SK-N-SH treated with all-trans-retinoic acid at 6 μM for 48 hours (cell line): ENCODE data around the gene MXRA8.

Experiments used
- ATAC-seq: fragments of 200-7000 bp; cut with Tn5 transposase; 3 replicates; pipeline ENCODE4 v1.9.1; 2020; ENCODE audit warnings: mild to moderate bottlenecking, moderate library complexity
- ARNTL ChIP-seq: fragments of 450-650 bp; formaldehyde crosslinking; IDR thresholded peaks from 2 replicates; pipeline ENCODE4 v1.5.0; 2020; ENCODE audit warnings: low read depth, mild to moderate bottlenecking, moderate library complexity, borderline replicate concordance
- BACH2 ChIP-seq: fragments of 250-450 bp; sonication (Bioruptor Pico); IDR thresholded peaks from 2 replicates; pipeline ENCODE4 v1.9.0; 2021; ENCODE audit warnings: mild to moderate bottlenecking, borderline replicate concordance
- CREB5 ChIP-seq: fragments of 250-450 bp; sonication (Bioruptor Pico); IDR thresholded peaks from 2 replicates; pipeline ENCODE4 v1.5.1; 2020; ENCODE audit warnings: low read depth, mild to moderate bottlenecking, moderate library complexity
- CSDC2 ChIP-seq: fragments of 250-450 bp; sonication (Bioruptor Pico); IDR thresholded peaks from 2 replicates; pipeline ENCODE4 v1.5.0; 2020; ENCODE audit warnings: mild to moderate bottlenecking, moderate library complexity
- ESRRG ChIP-seq: fragments of 250-450 bp; sonication (Bioruptor Pico); IDR thresholded peaks from 2 replicates; pipeline ENCODE4 v1.6.1; 2021; ENCODE audit warnings: mild to moderate bottlenecking
- GLIS3 ChIP-seq: fragments of 250-450 bp; sonication (Bioruptor Pico); IDR thresholded peaks from 2 replicates; pipeline ENCODE4 v1.5.0; 2020; ENCODE audit warnings: mild to moderate bottlenecking, moderate library complexity
- OSR1 ChIP-seq: fragments of 250-450 bp; sonication (Bioruptor Pico); IDR thresholded peaks from 2 replicates; pipeline ENCODE4 v1.8.0; 2022; ENCODE audit warnings: moderate library complexity, mild to moderate bottlenecking, inconsistent platforms
- POU6F1 ChIP-seq: fragments of 250-450 bp; sonication (Bioruptor Pico); IDR thresholded peaks from 2 replicates; pipeline ENCODE4 v1.8.0; 2021; ENCODE audit warnings: low read depth, mild to moderate bottlenecking, moderate library complexity, borderline replicate concordance
- PPARA ChIP-seq: fragments of 250-450 bp; sonication (Bioruptor Pico); IDR thresholded peaks from 2 replicates; pipeline ENCODE4 v1.5.0; 2020; ENCODE audit warnings: mild to moderate bottlenecking, borderline replicate concordance
- RARB ChIP-seq: fragments of 250-450 bp; sonication (Bioruptor Pico); IDR thresholded peaks from 2 replicates; pipeline ENCODE4 v1.8.0; 2021; ENCODE audit warnings: mild to moderate bottlenecking, moderate library complexity
- SNAI2 ChIP-seq: fragments of 250-450 bp; sonication (Bioruptor Pico); IDR thresholded peaks from 2 replicates; pipeline ENCODE4 v1.5.0; 2020; ENCODE audit warnings: mild to moderate bottlenecking, moderate library complexity
- TCF4 ChIP-seq: fragments of 250-450 bp; sonication (Bioruptor Pico); IDR thresholded peaks from 2 replicates; pipeline ENCODE4 v1.8.0; 2021; ENCODE audit warnings: mild to moderate bottlenecking, moderate library complexity, borderline replicate concordance
- TOX ChIP-seq: fragments of 250-450 bp; sonication (Bioruptor Pico); IDR thresholded peaks from 2 replicates; pipeline ENCODE4 v1.8.0; 2021; ENCODE audit warnings: mild to moderate bottlenecking, moderate library complexity, borderline replicate concordance
- ZC3H10 ChIP-seq: fragments of 250-450 bp; sonication (Bioruptor Pico); IDR thresholded peaks from 2 replicates; pipeline ENCODE4 v1.5.1; 2021; ENCODE audit warnings: mild to moderate bottlenecking, moderate library complexity
- ZFP3 ChIP-seq: fragments of 250-450 bp; sonication (Bioruptor Pico); IDR thresholded peaks from 2 replicates; pipeline ENCODE4 v1.5.0; 2020; ENCODE audit warnings: mild to moderate bottlenecking, moderate library complexity
- ZFP30 ChIP-seq: fragments of 450-650 bp; formaldehyde crosslinking; IDR thresholded peaks from 2 replicates; pipeline ENCODE4 v1.5.0; 2022; ENCODE audit warnings: mild to moderate bottlenecking, moderate library complexity
- ZNF565 ChIP-seq: fragments of 450-650 bp; formaldehyde crosslinking; conservative IDR thresholded peaks from 2 replicates; pipeline ENCODE4 v1.5.0; 2020; ENCODE audit warnings: low read depth, mild to moderate bottlenecking, moderate library complexity
- ZNF70 ChIP-seq: fragments of 450-650 bp; formaldehyde crosslinking; IDR thresholded peaks from 2 replicates; pipeline ENCODE4 v1.5.0; 2020; ENCODE audit warnings: mild to moderate bottlenecking, moderate library complexity
- ZNF8 ChIP-seq: fragments of 450-650 bp; formaldehyde crosslinking; IDR thresholded peaks from 2 replicates; pipeline ENCODE4 v1.5.0; 2020; ENCODE audit warnings: mild to moderate bottlenecking, moderate library complexity
- TF ChIP-seq, protein P1 (sequence below): fragments of 250-450 bp; sonication (Bioruptor Pico); IDR thresholded peaks from 2 replicates; pipeline ENCODE4 v1.5.1; 2021; ENCODE audit warnings: mild to moderate bottlenecking, moderate library complexity
- TF ChIP-seq, protein P2 (sequence below): fragments of 250-450 bp; sonication (Bioruptor Pico); IDR thresholded peaks from 2 replicates; pipeline ENCODE4 v1.8.0; 2020; ENCODE audit warnings: mild to moderate bottlenecking, moderate library complexity, borderline replicate concordance

The MXRA8 gene

GRCh38 chr1:1308756-1309250 lies 49.6 kb downstream of the MXRA8 start:
- peak; percentile 2 for ATAC-seq

DNA sequence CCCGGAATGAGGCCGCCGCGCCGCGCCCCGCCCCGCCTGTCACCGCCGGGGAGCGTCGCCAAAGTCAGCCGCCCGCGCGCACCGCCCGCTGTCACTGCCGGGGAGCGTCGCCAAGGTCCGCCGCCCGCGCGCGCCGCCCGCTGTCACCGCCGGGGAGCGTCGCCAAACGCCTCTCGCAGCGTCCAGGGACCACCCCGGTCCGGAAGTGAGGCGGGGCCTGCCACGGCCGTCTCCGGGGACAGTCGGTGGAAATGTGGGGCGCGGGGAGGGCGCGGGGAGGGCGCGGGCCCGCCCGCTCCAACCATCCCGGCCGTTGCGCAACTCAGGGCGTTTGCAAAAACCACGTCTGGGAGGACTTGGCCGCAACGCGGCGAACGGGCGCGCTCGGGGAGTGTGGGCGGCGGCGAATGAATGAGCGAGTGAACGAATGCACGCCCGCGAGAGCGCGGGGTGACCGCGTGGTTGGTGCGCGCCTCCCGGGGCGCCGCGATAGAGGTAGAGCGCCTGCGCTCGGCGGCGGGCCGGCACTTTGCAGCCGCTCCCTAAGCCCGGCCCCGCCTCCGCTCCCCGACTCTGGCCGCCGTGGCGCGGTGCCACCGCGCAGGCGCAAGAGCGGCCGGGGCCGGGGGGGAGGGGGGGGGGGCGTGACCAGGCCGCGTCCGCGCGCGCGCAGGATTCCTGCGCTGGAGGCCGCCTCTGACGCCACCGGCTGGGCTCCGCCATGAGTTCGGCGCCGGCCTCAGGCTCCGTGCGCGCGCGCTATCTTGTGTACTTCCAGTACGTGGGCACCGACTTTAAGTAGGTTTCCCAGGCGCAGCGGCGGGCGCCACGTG lies 50.2 kb downstream of the MXRA8 start, which contains the start of the genes ACAP3 and PUSL1:
ACAP3 (minus strand) TSS at position 8 of the 833 bp plus-strand sequence. CDS start 115 bp downstream, outside the sequence.
PUSL1 (plus strand) TSS at position 675 of the 833 bp plus-strand sequence; CDS start at position 722, 47 bp downstream.
- ATAC-seq: peak; percentile 56
- TF ChIP-seq, protein P1, sequence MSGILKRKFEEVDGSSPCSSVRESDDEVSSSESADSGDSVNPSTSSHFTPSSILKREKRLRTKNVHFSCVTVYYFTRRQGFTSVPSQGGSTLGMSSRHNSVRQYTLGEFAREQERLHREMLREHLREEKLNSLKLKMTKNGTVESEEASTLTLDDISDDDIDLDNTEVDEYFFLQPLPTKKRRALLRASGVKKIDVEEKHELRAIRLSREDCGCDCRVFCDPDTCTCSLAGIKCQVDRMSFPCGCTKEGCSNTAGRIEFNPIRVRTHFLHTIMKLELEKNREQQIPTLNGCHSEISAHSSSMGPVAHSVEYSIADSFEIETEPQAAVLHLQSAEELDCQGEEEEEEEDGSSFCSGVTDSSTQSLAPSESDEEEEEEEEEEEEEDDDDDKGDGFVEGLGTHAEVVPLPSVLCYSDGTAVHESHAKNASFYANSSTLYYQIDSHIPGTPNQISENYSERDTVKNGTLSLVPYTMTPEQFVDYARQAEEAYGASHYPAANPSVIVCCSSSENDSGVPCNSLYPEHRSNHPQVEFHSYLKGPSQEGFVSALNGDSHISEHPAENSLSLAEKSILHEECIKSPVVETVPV: no peak
- TF ChIP-seq ZFP30 (CRISPR knock-in tag): no peak
- TF ChIP-seq ZNF8 (CRISPR knock-in tag): no peak
- no peak for TF ChIP-seq OSR1 (CRISPR knock-in tag)
- no peak for TF ChIP-seq ZNF565 (CRISPR knock-in tag)
- no peak for TF ChIP-seq TOX (CRISPR knock-in tag)
- TF ChIP-seq ZNF70 (CRISPR knock-in tag): no peak
- TF ChIP-seq PPARA (CRISPR knock-in tag): no peak
- no peak for TF ChIP-seq BACH2 (CRISPR knock-in tag)
- no peak for TF ChIP-seq CREB5 (CRISPR knock-in tag)
- TF ChIP-seq ESRRG (CRISPR knock-in tag): no peak
- TF ChIP-seq, protein P2, sequence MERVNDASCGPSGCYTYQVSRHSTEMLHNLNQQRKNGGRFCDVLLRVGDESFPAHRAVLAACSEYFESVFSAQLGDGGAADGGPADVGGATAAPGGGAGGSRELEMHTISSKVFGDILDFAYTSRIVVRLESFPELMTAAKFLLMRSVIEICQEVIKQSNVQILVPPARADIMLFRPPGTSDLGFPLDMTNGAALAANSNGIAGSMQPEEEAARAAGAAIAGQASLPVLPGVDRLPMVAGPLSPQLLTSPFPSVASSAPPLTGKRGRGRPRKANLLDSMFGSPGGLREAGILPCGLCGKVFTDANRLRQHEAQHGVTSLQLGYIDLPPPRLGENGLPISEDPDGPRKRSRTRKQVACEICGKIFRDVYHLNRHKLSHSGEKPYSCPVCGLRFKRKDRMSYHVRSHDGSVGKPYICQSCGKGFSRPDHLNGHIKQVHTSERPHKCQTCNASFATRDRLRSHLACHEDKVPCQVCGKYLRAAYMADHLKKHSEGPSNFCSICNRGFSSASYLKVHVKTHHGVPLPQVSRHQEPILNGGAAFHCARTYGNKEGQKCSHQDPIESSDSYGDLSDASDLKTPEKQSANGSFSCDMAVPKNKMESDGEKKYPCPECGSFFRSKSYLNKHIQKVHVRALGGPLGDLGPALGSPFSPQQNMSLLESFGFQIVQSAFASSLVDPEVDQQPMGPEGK (CRISPR knock-in tag): no peak
- TF ChIP-seq ARNTL (CRISPR knock-in tag): no peak
- TF ChIP-seq TCF4 (CRISPR knock-in tag): no peak
- no peak for TF ChIP-seq GLIS3 (CRISPR knock-in tag)

More at GRCh38 chr1:1308756-1309250, 49.6 kb downstream of the MXRA8 start:
- no peak for TF ChIP-seq ZC3H10
- no peak for TF ChIP-seq ESRRG (CRISPR knock-in tag)
- TF ChIP-seq RARB (CRISPR knock-in tag): no peak
- no peak for TF ChIP-seq CREB5 (CRISPR knock-in tag)
- TF ChIP-seq TCF4 (CRISPR knock-in tag): no peak
- no peak for TF ChIP-seq POU6F1
- TF ChIP-seq ZFP3 (CRISPR knock-in tag): no peak
- TF ChIP-seq, protein P2 (CRISPR knock-in tag): no peak
- TF ChIP-seq OSR1 (CRISPR knock-in tag): no peak
- no peak for TF ChIP-seq ZNF70 (CRISPR knock-in tag)
- TF ChIP-seq SNAI2 (CRISPR knock-in tag): no peak
- no peak for TF ChIP-seq CSDC2 (CRISPR knock-in tag)
- TF ChIP-seq PPARA (CRISPR knock-in tag): no peak
- TF ChIP-seq ARNTL (CRISPR knock-in tag): no peak
- no peak for TF ChIP-seq ZNF8 (CRISPR knock-in tag)
- TF ChIP-seq TOX (CRISPR knock-in tag): no peak
- no peak for TF ChIP-seq ZFP30 (CRISPR knock-in tag)
